GM18499 (cell line): ENCODE data around the gene EPHA1.

Experiments used
- ATAC-seq: cut with Tn5 transposase; IDR thresholded peaks from one replicate; pipeline ENCODE4 v1.9.1; 2021; ENCODE audit warnings: moderate number of reproducible peaks; ENCODE audit not compliant: insufficient read depth, unreplicated experiment

The EPHA1 gene

DNA sequence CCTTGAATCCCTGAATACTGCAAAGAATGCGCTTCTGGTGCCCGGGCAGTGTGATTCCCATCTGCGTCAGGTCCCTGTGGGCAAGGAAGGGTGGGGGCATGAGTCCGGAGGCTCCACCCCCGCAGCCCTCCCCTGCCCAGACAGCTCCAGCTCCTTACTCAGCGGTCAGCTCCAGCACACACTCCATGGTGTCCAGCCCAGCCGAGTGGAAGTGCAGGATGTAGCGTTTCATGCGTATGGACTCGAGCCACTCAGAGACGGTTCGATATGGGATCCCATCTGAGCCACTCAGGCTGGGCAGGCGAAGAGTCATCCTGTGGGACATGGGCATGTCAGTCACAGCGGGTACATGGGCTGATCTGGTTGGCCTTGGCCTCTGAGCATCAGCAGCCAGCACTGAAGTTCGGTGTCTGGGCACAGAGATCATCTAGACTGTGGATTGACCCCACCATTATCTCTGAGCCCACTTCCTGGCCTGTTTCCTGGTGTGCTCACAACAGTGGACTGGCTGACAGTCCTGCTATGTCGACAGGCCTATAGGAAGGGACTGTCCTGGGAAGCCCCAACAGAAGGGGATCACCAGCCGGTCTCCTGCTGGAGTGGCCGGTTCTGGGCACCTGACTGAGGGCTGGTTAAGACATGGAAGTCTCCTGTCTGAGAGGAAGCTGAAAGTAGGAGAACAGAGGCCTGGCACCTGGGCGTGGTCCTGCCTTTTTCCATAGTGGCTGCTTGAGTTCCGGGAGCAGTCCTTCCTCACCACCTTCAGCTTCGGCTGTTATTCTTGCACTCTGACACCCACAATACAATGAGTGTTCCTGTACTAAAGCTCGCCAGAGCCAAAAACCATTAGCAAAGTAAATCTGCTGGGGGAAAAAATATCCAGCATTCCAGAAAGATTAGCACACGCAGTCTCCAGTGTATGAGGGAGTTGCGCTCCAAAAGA is 16.9 kb downstream of the EPHA1 start:
- no peak for ATAC-seq

DNA sequence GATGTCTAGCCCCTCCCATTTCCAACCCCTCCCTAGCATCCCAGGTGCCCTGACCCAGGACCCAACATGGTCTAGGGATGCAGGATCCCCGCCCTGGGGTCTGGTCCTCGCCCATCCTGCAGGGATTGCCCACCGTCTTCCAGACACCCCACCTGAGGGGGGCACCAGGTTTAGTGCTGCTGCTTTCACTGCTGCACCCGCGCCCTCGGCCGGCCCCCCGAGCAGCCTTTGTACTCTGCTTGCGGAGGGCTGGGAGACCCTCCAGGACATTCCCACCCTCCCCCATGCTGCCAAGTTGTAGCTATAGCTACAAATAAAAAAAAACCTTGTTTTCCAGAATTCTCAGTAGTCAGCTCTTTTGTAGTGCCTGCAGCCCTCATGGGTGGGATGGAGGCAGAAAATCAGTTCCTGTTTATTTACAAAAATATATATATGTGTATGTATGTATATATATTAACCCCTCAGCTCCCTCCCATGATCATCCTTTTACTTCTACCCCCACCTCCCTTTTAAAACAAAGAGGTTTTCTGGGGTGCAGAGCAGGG is 17.8 kb downstream of the EPHA1 start:
- no peak for ATAC-seq

DNA sequence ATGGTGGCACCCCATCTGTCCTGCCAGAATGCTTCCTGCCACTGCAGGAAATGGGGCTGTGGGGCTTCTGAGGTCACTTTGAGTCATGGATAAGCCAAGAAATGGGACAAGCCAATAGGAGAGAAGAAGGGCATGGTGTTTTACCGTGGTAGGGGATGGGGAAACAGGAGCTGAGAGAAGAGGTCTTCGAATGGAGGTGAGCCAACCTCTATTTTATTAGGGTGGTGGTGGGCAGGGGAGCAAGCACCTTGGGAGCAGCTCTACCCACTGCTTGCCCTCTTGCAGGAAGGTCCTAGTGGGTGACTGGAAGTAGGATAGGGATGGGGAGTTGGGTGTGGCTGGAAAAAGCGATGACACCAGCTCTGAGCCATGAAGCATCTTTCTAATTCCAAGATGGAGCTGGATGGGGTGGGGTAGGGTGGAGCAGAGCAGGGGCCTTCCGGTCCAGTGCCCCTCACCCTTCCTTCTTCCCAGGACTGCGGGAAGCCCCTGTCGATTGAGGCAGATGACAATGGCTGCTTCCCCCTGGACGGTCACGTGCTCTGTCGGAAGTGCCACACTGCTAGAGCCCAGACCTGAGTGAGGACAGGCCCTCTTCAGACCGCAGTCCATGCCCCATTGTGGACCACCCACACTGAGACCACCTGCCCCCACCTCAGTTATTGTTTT is 18.4 kb downstream of the EPHA1 start:
- ATAC-seq: no peak

DNA sequence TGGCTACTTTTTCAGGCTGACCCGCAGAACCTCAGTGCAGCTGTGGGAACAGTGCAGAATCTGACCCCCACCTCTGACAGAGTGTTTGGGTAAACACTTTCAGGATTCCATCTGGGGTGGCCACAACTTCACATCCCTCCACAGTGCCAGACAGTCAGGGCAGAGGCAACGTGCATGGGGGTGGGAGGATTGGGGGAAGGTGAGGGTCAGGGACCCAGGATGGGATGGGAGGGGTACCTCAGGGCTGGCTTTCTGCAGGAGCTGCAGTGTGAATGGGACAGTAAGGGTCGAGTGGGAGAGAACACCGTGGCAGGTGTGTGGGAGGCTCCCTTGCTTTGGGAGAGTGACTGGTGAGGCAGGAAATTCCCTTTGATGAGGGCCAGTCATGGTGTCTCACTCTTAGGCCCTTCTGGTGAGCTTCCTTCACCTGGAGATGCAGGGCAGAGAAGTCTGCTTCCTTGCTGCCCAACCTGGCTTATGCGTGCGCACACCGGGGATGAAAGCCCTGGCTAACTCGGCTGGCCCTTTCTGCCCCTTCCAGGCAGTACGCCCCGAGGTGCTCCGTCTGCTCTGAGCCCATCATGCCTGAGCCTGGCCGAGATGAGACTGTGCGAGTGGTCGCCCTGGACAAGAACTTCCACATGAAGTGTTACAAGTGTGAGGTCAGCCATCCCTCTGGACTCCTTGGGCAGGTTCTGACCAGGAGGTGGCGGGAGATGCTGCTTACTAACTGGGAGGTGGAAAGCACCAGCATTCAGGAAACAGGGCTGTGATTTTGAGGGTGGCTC is 19.1 kb downstream of the EPHA1 start:
- ATAC-seq: no peak

DNA sequence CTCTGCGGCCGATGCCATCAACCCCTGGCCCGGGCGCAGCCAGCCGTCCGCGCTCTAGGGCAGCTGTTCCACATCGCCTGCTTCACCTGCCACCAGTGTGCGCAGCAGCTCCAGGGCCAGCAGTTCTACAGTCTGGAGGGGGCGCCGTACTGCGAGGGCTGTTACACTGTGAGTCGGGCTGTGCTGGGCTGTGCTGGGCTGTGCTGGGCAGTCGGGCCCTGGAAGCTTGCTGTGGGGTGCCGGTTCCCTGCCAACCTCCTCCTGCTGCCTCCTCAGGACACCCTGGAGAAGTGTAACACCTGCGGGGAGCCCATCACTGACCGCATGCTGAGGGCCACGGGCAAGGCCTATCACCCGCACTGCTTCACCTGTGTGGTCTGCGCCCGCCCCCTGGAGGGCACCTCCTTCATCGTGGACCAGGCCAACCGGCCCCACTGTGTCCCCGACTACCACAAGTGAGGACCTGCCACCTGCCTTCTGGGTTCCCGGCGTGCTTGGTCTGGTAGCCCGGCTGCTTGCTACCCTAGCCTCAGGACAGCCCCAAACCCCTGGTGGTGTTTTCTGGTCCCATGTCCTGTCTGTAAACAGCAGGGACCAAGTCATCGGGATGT is 20.1 kb downstream of the EPHA1 start:
- ATAC-seq: no peak

DNA sequence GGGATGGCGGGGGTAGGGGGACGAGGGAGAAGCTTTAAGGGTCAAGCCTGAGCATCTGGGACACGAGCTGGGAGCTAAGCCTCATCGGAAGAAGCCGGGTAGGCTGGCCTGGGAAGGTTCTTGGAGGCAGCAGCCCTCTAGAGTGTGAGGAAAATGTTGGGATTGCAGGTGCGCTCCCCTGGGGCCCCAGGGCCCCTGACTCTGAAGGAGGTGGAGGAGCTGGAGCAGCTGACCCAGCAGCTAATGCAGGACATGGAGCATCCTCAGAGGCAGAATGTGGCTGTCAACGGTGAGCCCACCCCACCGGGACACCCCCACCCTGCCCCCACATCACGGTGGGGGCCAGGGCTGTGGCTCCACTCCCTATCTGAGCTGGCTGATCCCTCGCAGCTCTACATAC is 20.6 kb downstream of the EPHA1 start:
- ATAC-seq: no peak

DNA sequence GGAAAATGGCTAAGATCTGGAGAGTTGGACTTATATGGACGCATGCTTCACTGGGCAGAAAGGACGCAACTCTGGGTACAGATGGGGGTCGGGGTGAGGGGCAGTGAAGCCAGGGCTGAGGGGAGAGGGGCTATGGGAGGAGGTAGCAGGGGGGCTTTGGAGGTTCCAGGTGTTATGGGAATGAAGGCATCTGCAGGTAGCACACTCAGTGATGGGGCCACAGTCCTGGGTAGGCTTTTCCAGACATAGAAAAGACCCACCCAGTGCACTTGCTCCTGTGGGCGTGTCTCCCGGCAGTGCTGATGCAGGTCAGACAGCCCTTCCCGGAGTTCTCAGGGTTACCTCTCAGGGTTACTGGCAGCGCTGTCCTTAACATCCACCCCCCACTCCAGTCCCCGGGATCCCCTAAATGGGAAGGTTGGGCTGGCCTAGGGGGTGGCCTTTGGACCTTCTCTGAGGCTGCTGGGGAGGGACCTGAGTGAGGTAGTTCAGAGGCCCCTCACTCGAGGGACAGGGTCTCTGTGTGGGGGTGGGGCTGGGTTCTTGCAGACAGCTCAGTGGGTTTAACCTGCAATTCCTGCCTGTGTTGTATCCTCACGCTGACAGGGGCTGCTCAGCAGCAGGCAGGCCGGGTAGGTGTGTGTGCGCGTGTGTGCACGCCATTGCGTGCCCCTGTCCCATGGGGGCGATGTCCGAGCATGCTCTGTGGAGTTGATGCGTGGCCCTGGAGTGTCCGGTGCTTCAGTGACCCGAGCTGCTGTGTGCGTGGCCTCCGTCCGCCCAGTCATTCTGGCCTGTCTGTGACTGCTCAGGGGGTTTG is 21.3 kb downstream of the EPHA1 start:
- ATAC-seq: no peak

DNA sequence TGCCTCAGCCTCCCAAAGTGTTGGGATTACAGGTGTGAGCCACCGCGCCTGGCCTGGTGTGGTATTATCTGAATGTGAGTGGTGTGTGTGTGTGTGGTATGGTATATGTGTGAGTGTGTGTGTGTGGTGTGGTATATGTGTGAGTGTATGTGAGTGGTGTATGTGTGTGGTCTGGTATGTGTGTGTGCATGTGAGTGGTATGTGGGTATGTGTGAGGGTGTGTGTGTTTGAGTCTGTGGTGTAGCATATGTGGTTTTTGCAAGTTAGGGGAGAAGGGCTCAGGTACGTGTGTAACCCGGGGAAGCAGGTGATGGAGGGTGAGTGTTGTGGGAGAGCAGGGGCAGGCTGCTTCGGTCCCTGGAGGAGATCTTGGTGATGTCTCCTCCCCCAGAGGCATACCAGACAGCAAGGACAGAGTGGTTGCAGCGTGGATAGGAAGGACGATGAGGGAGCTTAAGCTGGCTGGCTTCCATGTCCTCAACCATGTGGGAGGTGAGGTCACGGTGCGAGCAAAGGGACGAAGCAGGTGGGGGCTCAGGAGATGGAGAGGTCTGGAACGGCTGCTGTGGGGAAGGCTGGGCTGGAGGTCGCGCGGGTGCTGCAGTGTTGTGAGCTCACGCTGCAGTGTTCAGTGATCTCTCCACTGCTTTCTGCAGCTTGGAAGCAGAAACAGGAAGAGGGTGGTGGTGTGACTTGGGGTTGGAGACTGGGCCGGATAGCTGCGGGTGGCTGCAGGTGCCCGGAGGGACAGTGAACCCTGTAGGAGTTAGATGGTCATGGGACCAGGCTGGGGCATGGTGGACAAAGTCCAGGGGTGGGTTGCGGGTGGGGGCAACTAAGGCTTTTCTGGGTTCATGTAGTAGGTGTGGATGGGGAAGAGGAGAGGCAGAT is 22.5 kb downstream of the EPHA1 start:
- ATAC-seq: no peak

DNA sequence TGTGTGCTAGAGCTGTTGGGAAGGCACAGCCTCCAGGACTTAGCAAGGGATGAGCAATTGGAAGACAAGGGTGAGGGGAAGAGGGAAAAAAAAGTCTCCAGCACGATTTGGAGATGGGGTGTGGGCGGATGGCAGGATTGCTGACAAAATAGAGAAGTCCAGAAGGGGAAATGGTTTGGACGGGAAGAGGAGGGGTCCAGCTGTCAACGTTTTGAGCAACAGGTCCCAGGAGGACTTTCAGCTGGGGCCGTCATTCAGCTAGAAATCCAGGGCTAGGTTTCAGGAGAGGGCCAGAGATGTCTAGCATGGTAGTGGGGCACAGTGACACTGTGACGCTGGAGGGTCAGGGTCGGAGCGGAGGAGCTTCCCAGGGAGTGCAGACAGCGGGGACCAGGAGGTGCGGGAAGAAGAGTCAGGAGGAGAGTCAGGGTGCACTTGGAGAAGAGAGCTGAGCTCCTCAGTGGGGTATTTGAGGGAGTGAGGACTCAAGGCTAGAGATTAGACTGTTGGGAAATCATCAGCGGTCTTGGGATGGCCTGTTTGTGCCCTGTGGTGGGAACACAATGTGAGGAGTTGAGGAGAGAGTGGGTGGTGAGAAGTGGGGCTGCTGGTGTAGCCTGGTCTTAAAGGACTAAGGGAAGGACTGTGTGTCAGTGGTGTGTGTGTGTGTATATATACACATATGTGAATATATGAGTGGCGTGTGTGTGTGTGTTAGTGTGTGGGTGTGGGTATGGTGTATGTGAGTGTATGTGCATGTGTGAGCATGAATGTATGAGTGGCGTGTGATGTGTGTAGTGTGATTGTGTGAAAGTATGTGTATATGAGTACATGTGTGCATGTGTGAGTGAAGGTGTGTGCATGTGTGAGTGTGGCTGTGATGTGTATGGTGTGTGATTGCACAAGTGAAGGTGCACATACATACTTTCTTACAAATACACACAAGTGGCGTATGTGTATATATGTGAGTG is 23.7 kb downstream of the EPHA1 start:
- ATAC-seq: no peak

DNA sequence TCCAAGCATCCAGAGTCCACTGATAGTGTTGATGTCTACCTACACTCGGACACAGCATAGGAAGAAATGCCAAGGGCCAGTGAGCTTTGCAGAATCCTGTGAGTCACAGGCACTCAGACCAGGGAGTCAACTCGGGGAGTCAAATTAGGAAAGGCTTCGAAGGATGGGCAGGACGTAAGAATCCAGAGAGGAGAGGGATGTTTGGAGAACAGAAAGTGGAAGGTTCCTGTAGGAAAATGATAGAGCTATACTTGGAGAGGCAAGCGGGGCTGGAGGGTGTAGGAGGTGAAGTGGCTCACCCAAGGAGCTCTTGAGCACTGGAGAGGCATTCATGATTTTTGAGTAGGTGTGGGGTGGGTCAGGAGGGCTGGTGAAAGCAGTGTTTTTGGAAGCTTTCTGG is 24.5 kb downstream of the EPHA1 start:
- ATAC-seq: no peak

DNA sequence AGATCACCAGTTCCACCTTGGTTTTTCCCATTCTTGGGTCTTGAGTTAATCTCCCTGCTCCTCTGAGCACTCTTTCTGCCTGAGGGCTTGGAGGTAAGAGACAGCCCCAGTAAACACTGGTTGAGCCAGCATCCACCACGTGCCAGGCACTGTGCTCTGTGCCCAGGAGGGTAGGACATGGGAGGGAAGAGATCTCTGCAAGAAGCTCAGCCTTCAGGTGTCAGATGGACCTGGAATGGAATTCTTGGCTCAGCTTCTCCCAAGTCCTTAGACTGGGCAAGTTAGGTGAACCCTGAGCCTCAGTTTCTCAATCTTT is 25.1 kb downstream of the EPHA1 start:
- ATAC-seq: no peak

DNA sequence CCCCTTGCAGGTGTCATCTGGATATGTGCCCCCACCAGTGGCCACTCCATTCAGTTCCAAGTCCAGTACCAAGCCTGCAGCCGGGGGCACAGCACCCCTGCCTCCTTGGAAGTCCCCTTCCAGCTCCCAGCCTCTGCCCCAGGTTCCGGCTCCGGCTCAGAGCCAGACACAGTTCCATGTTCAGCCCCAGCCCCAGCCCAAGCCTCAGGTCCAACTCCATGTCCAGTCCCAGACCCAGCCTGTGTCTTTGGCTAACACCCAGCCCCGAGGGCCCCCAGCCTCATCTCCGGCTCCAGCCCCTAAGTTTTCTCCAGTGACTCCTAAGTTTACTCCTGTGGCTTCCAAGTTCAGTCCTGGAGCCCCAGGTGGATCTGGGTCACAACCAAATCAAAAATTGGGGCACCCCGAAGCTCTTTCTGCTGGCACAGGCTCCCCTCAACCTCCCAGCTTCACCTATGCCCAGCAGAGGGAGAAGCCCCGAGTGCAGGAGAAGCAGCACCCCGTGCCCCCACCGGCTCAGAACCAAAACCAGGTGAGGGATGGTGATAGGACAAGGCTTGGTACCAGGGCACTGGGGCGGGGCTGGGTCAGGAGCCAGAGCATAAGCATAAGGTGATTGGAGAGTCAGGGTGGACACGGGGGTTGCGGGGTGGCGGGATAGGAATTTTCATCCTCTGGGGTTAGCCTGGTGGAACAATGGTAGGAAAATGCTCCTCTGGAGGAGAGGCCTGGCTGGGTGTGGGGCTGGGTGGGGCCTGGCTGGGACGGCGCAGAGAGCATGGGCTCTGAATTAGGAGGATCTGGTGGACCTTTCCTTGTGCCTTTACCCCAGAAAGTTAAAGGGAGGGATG is 25.6 kb downstream of the EPHA1 start:
- ATAC-seq: no peak

DNA sequence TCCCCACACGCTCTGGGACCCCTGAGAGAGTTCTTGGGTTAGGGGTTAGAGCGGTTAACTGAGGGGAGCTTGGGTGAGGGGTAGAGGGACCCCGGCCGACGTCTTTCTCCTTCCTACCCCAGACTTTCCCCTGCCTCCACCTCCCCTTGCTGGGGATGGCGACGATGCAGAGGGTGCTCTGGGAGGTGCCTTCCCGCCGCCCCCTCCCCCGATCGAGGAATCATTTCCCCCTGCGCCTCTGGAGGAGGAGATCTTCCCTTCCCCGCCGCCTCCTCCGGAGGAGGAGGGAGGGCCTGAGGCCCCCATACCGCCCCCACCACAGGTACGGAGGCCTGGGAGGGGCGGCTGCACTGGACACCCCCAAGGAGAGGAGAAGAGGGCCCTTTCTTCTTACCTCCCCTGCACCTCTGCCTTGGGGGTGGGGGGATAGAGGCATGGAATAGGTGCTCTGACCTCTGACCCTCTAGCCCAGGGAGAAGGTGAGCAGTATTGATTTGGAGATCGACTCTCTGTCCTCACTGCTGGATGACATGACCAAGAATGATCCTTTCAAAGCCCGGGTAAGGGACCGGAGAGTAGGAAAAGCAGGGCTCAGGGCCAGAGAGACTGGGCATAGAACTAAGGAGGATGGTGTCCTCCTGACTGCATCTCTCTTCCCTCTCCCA is 26.4 kb downstream of the EPHA1 start:
- ATAC-seq: no peak

DNA sequence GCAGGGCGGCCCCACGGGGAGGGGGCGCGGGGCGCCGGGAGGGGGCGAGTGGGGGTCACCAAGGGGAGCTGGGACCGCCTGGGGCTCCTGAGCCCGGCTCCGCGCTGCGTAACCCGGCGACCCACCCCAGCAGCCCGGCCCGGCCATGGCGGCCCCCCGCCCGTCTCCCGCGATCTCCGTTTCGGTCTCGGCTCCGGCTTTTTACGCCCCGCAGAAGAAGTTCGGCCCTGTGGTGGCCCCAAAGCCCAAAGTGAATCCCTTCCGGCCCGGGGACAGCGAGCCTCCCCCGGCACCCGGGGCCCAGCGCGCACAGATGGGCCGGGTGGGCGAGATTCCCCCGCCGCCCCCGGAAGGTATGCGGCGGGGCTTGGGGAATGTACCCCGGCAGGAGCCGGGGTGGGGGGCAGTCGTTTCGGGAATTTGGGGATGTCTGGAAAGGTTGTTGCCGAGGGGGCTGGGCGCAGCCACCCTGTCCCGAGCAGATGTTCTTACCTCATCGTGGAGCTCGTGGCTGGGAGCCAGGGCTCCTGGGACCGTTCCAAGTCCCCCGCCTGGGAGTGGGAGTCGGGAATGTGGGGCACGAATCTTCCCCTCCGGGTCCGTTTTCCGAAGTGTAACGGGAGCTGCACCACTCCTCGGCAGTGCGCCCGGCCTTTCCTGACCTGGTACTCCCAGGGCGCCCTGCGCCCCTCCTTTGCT is 27.1 kb downstream of the EPHA1 start:
- peak; percentile 11 for ATAC-seq

DNA sequence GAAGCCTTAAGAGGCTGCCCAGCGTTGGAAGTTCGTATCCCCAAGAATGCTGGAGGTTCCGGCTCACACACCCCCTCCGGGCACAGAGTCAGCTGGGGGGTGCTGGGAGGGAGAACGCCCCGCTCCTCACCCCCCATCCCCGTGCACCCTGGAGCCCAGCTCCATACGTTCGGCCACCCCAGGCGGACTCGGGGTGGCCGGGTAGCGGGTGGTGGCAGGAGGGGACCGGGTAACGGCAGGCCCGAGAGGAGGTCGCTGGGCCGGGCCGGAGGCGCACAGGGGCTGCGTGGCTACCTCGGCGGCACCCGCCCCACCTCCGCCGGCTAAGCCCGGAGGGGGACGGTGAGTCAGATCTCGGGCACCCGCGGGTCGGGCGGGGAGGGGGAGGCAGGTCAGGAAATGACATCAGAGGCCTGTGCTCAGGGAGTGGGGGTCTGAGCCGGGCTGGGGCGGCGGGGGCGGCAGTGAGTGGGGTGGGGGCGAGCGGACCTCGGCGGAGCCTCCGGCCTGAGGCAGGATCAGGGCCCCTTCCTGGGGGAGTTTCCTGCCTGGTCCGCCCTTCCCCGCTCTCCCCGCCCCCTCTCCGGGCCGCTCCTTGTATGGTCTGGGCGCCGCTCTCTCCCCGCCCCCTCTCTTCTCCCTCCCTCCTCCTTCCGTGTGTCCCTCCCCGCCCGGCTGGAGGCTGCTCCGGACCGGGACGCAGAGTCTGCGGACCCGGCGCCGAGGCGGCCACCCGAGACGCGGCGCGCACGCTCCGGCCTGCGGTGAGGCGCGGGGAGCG is 27.8 kb downstream of the EPHA1 start, which contains the start of gene ZYX:
Gene ZYX, plus strand, starts transcription at position 700 of the 781 bp plus-strand sequence. CDS start 227 bp downstream, outside the sequence.
- ATAC-seq: peak; percentile 39
